IMR-90 (cell line): ENCODE data around the gene IYD.

Source experiments
- CTCF ChIP-seq: conservative IDR thresholded peaks from 2 replicates; pipeline ENCODE4 v1.5.1; 2012; ENCODE audit warnings: mild to moderate bottlenecking, low read depth, low read length, improper control_type of control experiment
- RFX5 ChIP-seq: IDR thresholded peaks from 2 replicates; pipeline ENCODE4 v1.8.0; 2012; ENCODE audit warnings: low read depth, mild to moderate bottlenecking, low read length, moderate library complexity

GRCh38 chr6:150370112-150370511 lies 1.3 kb downstream of the IYD start:
- TF ChIP-seq RFX5 (no peak), CTCF (no peak)
